GM12878 (cell line): Measurements from ENCODE around the gene GPR152.

Source experiments
- ATF7 ChIP-seq: fragments of 450-650 bp; IDR thresholded peaks from 2 replicates; pipeline ENCODE4 v1.6.1; 2016; ENCODE audit warnings: low read depth, mild to moderate bottlenecking
- CEBPB ChIP-seq, 2 experiments: fragments of 150-350 bp in 1 of 2; IDR thresholded peaks; 2 replicates each; pipeline ENCODE4 v1.6.1; 2012 to 2014; ENCODE audit warnings: low read depth in 2 of 2, low read length in 2 of 2, borderline replicate concordance in 1 of 2, inconsistent platforms in 1 of 2
- EZH2 ChIP-seq: IDR thresholded peaks from 2 replicates; pipeline ENCODE4 v1.6.1; 2012; ENCODE audit warnings: low read depth, mild to moderate bottlenecking, control low read depth, inconsistent platforms, low read length, borderline replicate concordance; ENCODE audit not compliant: control insufficient read depth
- HDAC6 ChIP-seq: fragments of 200-600 bp; sonication (generic); IDR thresholded peaks from one replicate; pipeline ENCODE4 v1.8.0; 2017; ENCODE audit warnings: antibody characterized with exemption; ENCODE audit not compliant: unreplicated experiment
- NBN ChIP-seq: fragments of 450-650 bp; IDR thresholded peaks from 2 replicates; pipeline ENCODE4 v1.6.1; 2016
- POLR2A ChIP-seq: IDR thresholded peaks from 2 replicates; pipeline ENCODE4 v1.6.1; 2011; ENCODE audit warnings: low read depth, mild to moderate bottlenecking, low read length
- POLR2AphosphoS5 ChIP-seq: IDR thresholded peaks from 2 replicates; pipeline ENCODE4 v1.6.1; 2011; ENCODE audit warnings: mild to moderate bottlenecking, low read length, inconsistent platforms
- RELA ChIP-seq: fragments of 450-650 bp; IDR thresholded peaks from 2 replicates; pipeline ENCODE4 v1.8.0; 2014; ENCODE audit warnings: borderline replicate concordance; ENCODE audit not compliant: partially characterized antibody
- SREBF2 ChIP-seq: IDR thresholded peaks from 2 replicates; pipeline ENCODE4 v1.6.1; 2012; ENCODE audit warnings: mild to moderate bottlenecking, low read length
- TF ChIP-seq, protein P1 (sequence below): IDR thresholded peaks from 2 replicates; pipeline ENCODE4 v1.6.1; 2011; ENCODE audit warnings: borderline replicate concordance, low read depth, mild to moderate bottlenecking, moderate library complexity, mixed read lengths, low read length; ENCODE audit not compliant: insufficient read depth; ENCODE audit errors: extremely low read length
- TF ChIP-seq, protein P2 (sequence below): IDR thresholded peaks from 2 replicates; pipeline ENCODE4 v1.6.1; 2012; ENCODE audit warnings: low read depth, low read length, improper control_type of control experiment
- TF ChIP-seq, protein P3 (sequence below): fragments of 450-650 bp; IDR thresholded peaks from 2 replicates; pipeline ENCODE4 v1.6.1; 2014; ENCODE audit warnings: mild to moderate bottlenecking

DNA sequence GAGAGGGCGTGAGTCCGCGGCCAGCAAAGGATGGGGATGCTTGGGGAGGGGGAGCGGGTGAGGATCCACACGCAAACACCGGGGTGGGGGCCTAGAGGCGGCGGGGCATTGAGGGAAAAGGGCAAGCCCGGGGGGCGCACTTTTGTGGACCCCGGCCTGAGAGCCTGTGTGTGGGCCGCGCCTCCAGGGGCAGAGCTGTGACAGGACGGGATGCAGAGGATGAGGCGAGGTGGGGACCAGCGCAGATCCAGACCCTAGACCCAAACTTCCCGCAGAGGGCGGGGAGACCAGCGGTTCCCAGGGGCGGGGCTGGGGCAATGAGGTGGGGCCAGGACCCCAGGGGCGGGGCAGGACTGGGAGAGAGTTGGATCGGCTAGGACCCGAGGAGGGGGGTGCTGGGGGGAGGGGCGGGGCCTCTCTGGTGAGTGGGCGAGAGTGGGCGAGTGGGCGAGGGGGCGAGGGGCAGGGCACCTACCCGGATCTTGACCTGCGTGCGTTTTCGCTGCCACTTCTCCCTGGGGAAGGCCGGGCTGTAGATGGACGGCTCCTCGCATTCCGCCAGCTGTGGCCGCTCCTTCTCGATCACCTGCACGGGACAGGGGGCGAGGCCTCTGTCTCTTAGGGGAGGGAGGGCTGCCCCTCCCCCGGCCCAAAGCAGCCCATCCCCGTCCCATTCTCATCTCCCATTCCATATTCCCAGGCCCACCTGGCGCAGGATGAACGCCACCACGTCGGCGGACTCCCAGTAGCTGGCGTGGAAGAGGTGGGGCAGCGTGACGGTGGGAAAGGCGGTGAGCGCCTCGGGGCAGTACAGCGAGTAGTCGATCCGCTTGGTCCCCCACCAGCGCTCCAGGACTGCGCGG, 42.1 kb upstream of the GPR152 start:
- 0 out of 2 replicates have a peak, but pooled peaks have one; percentile 8 for TF ChIP-seq POLR2A
- no peak for TF ChIP-seq POLR2AphosphoS5
- TF ChIP-seq EZH2 = no peak
- TF ChIP-seq HDAC6 = no peak
- TF ChIP-seq, protein P1, sequence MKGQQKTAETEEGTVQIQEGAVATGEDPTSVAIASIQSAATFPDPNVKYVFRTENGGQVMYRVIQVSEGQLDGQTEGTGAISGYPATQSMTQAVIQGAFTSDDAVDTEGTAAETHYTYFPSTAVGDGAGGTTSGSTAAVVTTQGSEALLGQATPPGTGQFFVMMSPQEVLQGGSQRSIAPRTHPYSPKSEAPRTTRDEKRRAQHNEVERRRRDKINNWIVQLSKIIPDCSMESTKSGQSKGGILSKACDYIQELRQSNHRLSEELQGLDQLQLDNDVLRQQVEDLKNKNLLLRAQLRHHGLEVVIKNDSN = no peak
- TF ChIP-seq SREBF2 = no peak
- TF ChIP-seq NBN = no peak
- TF ChIP-seq, protein P2, sequence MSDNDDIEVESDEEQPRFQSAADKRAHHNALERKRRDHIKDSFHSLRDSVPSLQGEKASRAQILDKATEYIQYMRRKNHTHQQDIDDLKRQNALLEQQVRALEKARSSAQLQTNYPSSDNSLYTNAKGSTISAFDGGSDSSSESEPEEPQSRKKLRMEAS = no peak
- TF ChIP-seq ATF7 = no peak
- no peak for TF ChIP-seq CEBPB (IDR thresholded peaks at IDR 0.05; ENCODE audit: borderline replicate concordance in 1 of 2, low read depth in 2 of 2, low read length in 2 of 2)
- TF ChIP-seq, protein P3, sequence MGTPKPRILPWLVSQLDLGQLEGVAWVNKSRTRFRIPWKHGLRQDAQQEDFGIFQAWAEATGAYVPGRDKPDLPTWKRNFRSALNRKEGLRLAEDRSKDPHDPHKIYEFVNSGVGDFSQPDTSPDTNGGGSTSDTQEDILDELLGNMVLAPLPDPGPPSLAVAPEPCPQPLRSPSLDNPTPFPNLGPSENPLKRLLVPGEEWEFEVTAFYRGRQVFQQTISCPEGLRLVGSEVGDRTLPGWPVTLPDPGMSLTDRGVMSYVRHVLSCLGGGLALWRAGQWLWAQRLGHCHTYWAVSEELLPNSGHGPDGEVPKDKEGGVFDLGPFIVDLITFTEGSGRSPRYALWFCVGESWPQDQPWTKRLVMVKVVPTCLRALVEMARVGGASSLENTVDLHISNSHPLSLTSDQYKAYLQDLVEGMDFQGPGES = no peak
- no peak for TF ChIP-seq RELA
